A673 (cell line): Measurements from ENCODE around the gene PRR15L.

ENCODE experiments used
- CTCF ChIP-seq: fragments of 300-800, 200-600 bp; sonication (generic); conservative IDR thresholded peaks from 2 replicates; pipeline ENCODE4 v1.5.1; 2017; ENCODE audit warnings: low read depth, mild to moderate bottlenecking, antibody characterized with exemption, low read length, moderate library complexity, mixed read lengths
- EZH2 ChIP-seq: fragments of 200-600 bp; sonication (generic); IDR thresholded peaks from 2 replicates; pipeline ENCODE4 v1.6.1; 2017; ENCODE audit warnings: borderline replicate concordance, low read depth, mild to moderate bottlenecking, mixed read lengths, antibody characterized with exemption, low read length; ENCODE audit not compliant: poor library complexity, severe bottlenecking

DNA sequence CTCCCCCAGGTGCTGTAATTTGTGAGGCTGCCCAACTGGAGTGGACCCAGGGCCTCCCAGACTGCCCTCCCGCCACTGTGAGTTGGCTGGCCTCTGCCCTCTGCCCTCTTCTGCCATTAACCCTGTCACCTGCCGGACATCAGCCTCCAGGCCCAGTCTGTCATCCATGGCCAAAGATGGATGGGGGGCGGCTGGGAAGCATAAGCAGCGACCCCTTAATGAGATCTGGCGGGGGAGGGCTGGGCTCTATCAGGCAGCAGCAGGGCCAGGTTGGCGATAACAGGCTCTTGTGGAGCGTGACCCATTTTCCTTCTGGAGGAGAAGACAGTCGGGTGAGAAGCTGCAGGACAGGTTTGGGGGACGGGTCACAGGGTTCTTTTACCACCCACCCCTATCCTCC is 38.5 kb upstream of the PRR15L start:
- TF ChIP-seq CTCF (no peak), EZH2 (no peak)
